Activated B cell treated with CpG ODN at 0.5 μM for 24 hours (primary cell): ENCODE data around the gene PJA2. TPM values are rescaled to one million over a fixed set of nuclear protein-coding genes. Genes with fewer than 3 reads are reported as not detected.
A peak's percentile ranks its signal among the peaks of the same experiment; 100 is the strongest.

Experiments
- ATAC-seq: fragments of 200-7000 bp; cut with Tn5 transposase; one replicate; pipeline ENCODE4 v1.10.0; 2021; ENCODE audit warnings: low read depth, mild to moderate bottlenecking, moderate library complexity
- CTCF ChIA-PET: fragments of 350-600 bp; sonication (Branson Sonifier 250); formaldehyde crosslinking; loops from one replicate; lab custom pipeline; 2021; ENCODE audit warnings: antibody characterized with exemption; lab: Charles Lee
- POLR2A ChIA-PET: fragments of 350-600 bp; sonication (Branson Sonifier 250); formaldehyde crosslinking; loops from one replicate; lab custom pipeline; 2021; ENCODE audit warnings: antibody characterized with exemption; lab: Charles Lee
- DNase-seq: peaks from one replicate; pipeline ENCODE4 v3.0.0; 2022
- H3K27ac Mint-ChIP-seq: one replicate; pipeline ENCODE4 v1.8.0; 2020; ENCODE audit warnings: mixed read lengths
- H3K27me3 Mint-ChIP-seq: one replicate; pipeline ENCODE4 v1.8.0; 2021; ENCODE audit warnings: mixed read lengths
- H3K36me3 Mint-ChIP-seq: one replicate; pipeline ENCODE4 v1.8.0; 2021; ENCODE audit warnings: low read depth, mixed read lengths
- H3K4me1 Mint-ChIP-seq: one replicate; pipeline ENCODE4 v1.8.0; 2021; ENCODE audit warnings: mixed read lengths
- H3K4me3 Mint-ChIP-seq: one replicate; pipeline ENCODE4 v1.8.0; 2020; ENCODE audit warnings: mild to moderate bottlenecking, mixed read lengths
- H3K9me3 Mint-ChIP-seq: one replicate; pipeline ENCODE4 v1.8.0; 2020; ENCODE audit warnings: mixed read lengths
- CTCF ChIP-seq: fragments of 200-600 bp; IDR thresholded peaks from one replicate; pipeline ENCODE4 v1.8.0; 2022; ENCODE audit warnings: antibody characterized with exemption, mild to moderate bottlenecking
- intact Hi-C: fragments of 100-400 bp; cut with micrococcal nuclease; formaldehyde crosslinking; loops from one replicate; pipeline ENCODE4 v1.15.1; 2024
- total RNA-seq: library from RNA; stranded (reverse); gene quantifications from 2 replicates; pipeline ENCODE4 v1.2.3, GENCODE V29; 2022

Gene PJA2
- total RNA-seq, result 55.3 and 58.0 TPM in 2 replicates

GRCh38 chr5:109409844-109410388 is at the start of gene PJA2:
Gene PJA2 (minus strand): TSS chr5:109409974. CDS start chr5:109383433, 26,541 bp downstream.
- peak within 1 kb of the TSS; percentile 94 for H3K27ac Mint-ChIP-seq
- intact Hi-C loops, result loop anchor here (1.0 to 5.0 kb wide), 11 partner anchors 29 to 1329 kb away; partner anchors contain the start of genes FBXL17, MAN2A1 and SLC25A46
- POLR2A ChIA-PET, result interaction anchor here (0.5 to 2.7 kb wide), 28 partner anchors 9 to 1329 kb away, joined by 3 to 58 read pairs (median 6); partner anchors contain the start of genes FBXL17, FER, MAN2A1 and SLC25A46
- ATAC-seq (peak; percentile 86), DNase-seq (peak; percentile 96)
- peaks cover 15% of the 10 kb centered on the region for H3K36me3 Mint-ChIP-seq
- H3K4me1 Mint-ChIP-seq, result peaks cover 49% of the 10 kb centered on the region
- H3K4me3 Mint-ChIP-seq, result peak within 1 kb of the TSS; percentile 99
- TF ChIP-seq CTCF, result no peak
- CTCF ChIA-PET, result interaction anchor here (1.3 kb wide), 1 partner anchor 279 kb away, joined by 3 read pairs; no protein-coding TSS in a partner anchor
- peaks cover 5% of the 10 kb centered on the region for H3K9me3 Mint-ChIP-seq
- no peaks in the 10 kb centered on the region for H3K27me3 Mint-ChIP-seq

- DNase-seq, result no peak
- H3K36me3 Mint-ChIP-seq, result no peaks in the 10 kb centered on the region
- no peak overlapping the region for H3K4me3 Mint-ChIP-seq
- ChIA-PET POLR2A (no interaction called here), CTCF (no interaction called here)
- no peak overlapping the region for H3K27ac Mint-ChIP-seq
- H3K27me3 Mint-ChIP-seq, result peaks cover 7% of the 10 kb centered on the region
- no peak for TF ChIP-seq CTCF
- intact Hi-C loops, result no loop called here
- H3K4me1 Mint-ChIP-seq, result peaks cover 5% of the 10 kb centered on the region
- peak; percentile 82 for ATAC-seq
- no peaks in the 10 kb centered on the region for H3K9me3 Mint-ChIP-seq
These were observed 45.9 kb upstream of the PJA2 start for GRCh38 chr5:109455598-109456096.

GRCh38 chr5:109454731-109455505 is 45.1 kb upstream of the PJA2 start:
- H3K9me3 Mint-ChIP-seq, result no peaks in the 10 kb centered on the region
- no peak for TF ChIP-seq CTCF

GRCh38 chr5:109453251-109453650 is 43.5 kb upstream of the PJA2 start:
- ATAC-seq (no peak), DNase-seq (no peak)
- H3K9me3 Mint-ChIP-seq, result no peaks in the 10 kb centered on the region
- peaks cover 5% of the 10 kb centered on the region for H3K27me3 Mint-ChIP-seq
- ChIA-PET CTCF (no interaction called here), POLR2A (no interaction called here)
- no peak overlapping the region for H3K4me3 Mint-ChIP-seq
- intact Hi-C loops, result no loop called here
- H3K4me1 Mint-ChIP-seq, result peaks cover 9% of the 10 kb centered on the region
- no peak overlapping the region for H3K27ac Mint-ChIP-seq
- no peak for TF ChIP-seq CTCF
- no peaks in the 10 kb centered on the region for H3K36me3 Mint-ChIP-seq

More at GRCh38 chr5:109454731-109455505, 45.1 kb upstream of the PJA2 start:
- H3K4me1 Mint-ChIP-seq, result peaks cover 9% of the 10 kb centered on the region
- no peak overlapping the region for H3K27ac Mint-ChIP-seq
- ATAC-seq, result no peak
- no peak for DNase-seq
- no peak overlapping the region for H3K4me3 Mint-ChIP-seq
- ChIA-PET POLR2A (no interaction called here), CTCF (no interaction called here)
- intact Hi-C loops, result no loop called here
- peaks cover 7% of the 10 kb centered on the region for H3K27me3 Mint-ChIP-seq
- H3K36me3 Mint-ChIP-seq, result no peaks in the 10 kb centered on the region

GRCh38 chr5:109452661-109453060 is 42.9 kb upstream of the PJA2 start:
- no peak overlapping the region for H3K27ac Mint-ChIP-seq
- no peak overlapping the region for H3K4me3 Mint-ChIP-seq
- no peak for DNase-seq
- ATAC-seq, result no peak
- no peaks in the 10 kb centered on the region for H3K36me3 Mint-ChIP-seq
- no peak for TF ChIP-seq CTCF
- intact Hi-C loops, result no loop called here
- H3K4me1 Mint-ChIP-seq, result peaks cover 9% of the 10 kb centered on the region
- no peaks in the 10 kb centered on the region for H3K9me3 Mint-ChIP-seq
- peaks cover 5% of the 10 kb centered on the region for H3K27me3 Mint-ChIP-seq
- POLR2A ChIA-PET, result no interaction called here
- CTCF ChIA-PET, result no interaction called here
